HAP-1 (cell line): Measurements from ENCODE around the gene PELI3.

Experiments
- DNase-seq, 2 experiments: peaks; one replicate each; pipeline ENCODE4 v3.0.0-alpha.2; 2016 to 2020; ENCODE audit warnings: low spot score in 2 of 2
- H3K27me3 ChIP-seq: fragments of 250-450 bp; sonication (Bioruptor Pico); 2 replicates; pipeline ENCODE4 v1.5.1; 2020; ENCODE audit warnings: low read depth, mild to moderate bottlenecking, moderate library complexity
- H3K36me3 ChIP-seq: fragments of 250-450 bp; sonication (Bioruptor Pico); replicated peaks from 2 replicates; pipeline ENCODE4 v1.5.1; 2020; ENCODE audit warnings: mild to moderate bottlenecking
- H3K4me1 ChIP-seq: fragments of 250-450 bp; sonication (Bioruptor Pico); 2 replicates; pipeline ENCODE4 v1.5.1; 2020; ENCODE audit warnings: mild to moderate bottlenecking
- H3K4me3 ChIP-seq: fragments of 250-450 bp; sonication (Bioruptor Pico); 2 replicates; pipeline ENCODE4 v1.5.1; 2020; ENCODE audit warnings: mild to moderate bottlenecking, moderate library complexity
- H3K9me3 ChIP-seq: fragments of 250-450 bp; sonication (Bioruptor Pico); 2 replicates; pipeline ENCODE4 v1.5.1; 2020; ENCODE audit warnings: mild to moderate bottlenecking, moderate library complexity
- in situ Hi-C: fragments of 300-500 bp; cut with MboI; formaldehyde crosslinking; loops from 3 replicates; pipeline ENCODE4 v1.14.3; 2020; ENCODE audit warnings: low sequenced_read_pairs, inconsistent platforms, mixed read lengths

The PELI3 gene

DNA sequence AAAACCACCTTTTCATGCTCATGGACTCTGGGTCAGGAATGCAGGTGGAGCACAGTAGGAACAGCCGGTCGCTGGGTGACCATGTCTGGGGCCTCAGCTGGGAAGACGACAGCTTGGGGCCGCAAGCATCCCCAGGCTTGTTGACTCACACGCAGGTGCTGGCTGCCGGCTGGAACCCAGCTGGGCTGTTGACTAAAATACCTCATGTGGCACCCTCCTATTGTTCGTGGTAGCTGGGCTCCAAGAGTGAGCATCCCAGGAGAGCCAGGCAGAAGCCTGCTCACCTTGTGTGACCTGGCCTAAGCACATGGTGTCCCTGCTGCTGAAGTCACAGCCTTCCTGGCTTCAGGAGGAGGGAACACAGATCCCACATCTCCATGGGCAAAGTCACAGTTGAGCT lies 22.9 kb downstream of the PELI3 start:
- no peak overlapping the region for H3K4me3 ChIP-seq
- no peaks in the 10 kb centered on the region for H3K4me1 ChIP-seq
- H3K27me3 ChIP-seq, result no peaks in the 10 kb centered on the region
- no peak for DNase-seq
- in situ Hi-C loops, result no loop called here
- H3K9me3 ChIP-seq, result no peaks in the 10 kb centered on the region
- H3K36me3 ChIP-seq, result peaks cover 6% of the 10 kb centered on the region

- in situ Hi-C loops, result no loop called here
- Histone ChIP-seq H3K4me3 (no peak overlapping the region), H3K4me1 (no peaks in the 10 kb centered on the region), H3K27me3 (no peaks in the 10 kb centered on the region), H3K36me3 (peaks cover 9% of the 10 kb centered on the region), H3K9me3 (no peaks in the 10 kb centered on the region)
- DNase-seq, result peak in 1 of 2 experiments; percentile 41
Observed at GRCh38 chr11:66491315-66491935, 24.7 kb downstream of the PELI3 start.

DNA sequence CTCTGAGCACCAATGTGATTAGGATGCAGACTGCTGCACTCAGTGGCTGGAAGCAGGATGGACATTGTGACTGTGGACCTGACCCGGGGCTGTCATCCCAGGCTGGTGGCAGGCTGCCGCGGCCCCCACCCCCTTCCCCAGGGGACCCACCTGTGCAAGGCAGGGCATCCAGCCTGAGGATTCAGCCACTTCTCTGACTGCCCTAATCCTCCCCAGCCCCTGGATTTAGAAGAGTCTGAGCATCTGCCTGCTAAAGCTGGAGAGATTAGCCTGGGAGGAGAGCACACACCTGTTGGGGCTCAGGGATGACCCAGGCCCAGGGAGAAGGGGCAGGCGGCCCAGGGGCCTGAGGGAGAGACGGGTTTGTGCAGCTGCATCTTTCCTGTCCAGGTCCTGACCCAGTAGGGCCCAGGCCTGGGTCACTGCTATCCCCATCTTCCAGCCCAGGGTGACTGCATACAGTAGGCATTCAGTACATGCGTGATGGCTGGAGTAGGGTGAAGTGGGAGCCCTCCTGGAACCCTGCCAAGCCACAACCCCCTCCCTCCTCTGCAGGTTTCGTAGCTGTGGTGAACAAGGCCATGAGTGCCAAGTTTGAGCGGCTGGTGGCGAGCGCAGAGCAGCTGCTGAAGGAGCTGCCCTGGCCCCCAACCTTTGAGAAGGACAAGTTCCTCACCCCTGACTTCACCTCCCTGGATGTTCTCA lies 25.6 kb downstream of the PELI3 start:
- DNase-seq, result no peak
- in situ Hi-C loops, result no loop called here
- no peaks in the 10 kb centered on the region for H3K27me3 ChIP-seq
- no peak overlapping the region for H3K4me3 ChIP-seq
- H3K9me3 ChIP-seq, result no peaks in the 10 kb centered on the region
- no peaks in the 10 kb centered on the region for H3K4me1 ChIP-seq
- H3K36me3 ChIP-seq, result peaks cover 9% of the 10 kb centered on the region; the same call in 1 of the 2 replicates

DNA sequence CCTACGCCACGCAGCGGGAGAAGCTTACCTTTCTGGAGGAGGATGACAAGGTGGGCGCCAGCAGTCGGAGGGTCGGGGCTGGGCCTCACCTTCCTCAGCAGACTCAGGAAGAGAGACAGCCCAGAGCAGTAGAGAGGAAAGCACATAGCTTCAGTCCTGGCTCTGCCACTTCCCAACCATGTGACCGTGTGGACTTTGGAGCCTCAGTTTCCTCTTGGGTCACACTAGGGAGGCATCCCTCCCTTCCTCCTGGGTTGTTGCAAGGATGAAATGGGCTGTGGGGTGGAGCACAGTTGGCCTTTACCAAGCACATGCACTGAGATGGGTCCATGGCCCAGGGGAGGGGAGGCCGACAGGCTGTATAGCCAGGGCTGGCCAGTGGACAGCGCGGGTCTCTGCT lies 26.4 kb downstream of the PELI3 start:
- no peak overlapping the region for H3K4me3 ChIP-seq
- H3K9me3 ChIP-seq, result no peaks in the 10 kb centered on the region
- no peak for DNase-seq
- no peaks in the 10 kb centered on the region for H3K4me1 ChIP-seq
- peaks cover 9% of the 10 kb centered on the region; the same call in 1 of the 2 replicates for H3K36me3 ChIP-seq
- in situ Hi-C loops, result no loop called here
- no peaks in the 10 kb centered on the region for H3K27me3 ChIP-seq

DNA sequence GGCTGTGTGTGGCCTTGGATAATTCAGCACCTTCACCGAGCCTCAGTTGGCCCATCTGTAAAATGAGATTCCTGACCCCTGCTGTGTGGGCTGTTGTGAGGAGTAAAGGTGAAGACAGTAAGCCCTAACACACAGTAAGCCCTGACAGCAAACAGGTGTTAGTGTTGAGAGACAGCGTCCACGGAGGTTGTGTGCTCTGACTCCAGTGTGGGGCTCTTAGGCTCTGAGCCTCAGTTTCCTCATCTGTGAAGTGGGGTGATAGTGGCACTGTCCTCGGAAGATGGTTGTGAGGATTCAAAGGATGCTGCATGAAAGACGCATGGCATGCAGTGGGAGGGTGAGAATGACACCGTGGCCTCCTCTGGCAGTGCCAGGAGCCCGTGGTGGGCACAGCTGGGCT lies 27.8 kb downstream of the PELI3 start:
- Histone ChIP-seq H3K9me3 (no peaks in the 10 kb centered on the region), H3K4me1 (no peaks in the 10 kb centered on the region), H3K4me3 (no peak overlapping the region), H3K36me3 (peaks cover 14% of the 10 kb centered on the region; the same call in 1 of the 2 replicates), H3K27me3 (no peaks in the 10 kb centered on the region)
- in situ Hi-C loops, result no loop called here
- DNase-seq, result no peak

- DNase-seq, result no peak
- in situ Hi-C loops, result no loop called here
- peaks cover 14% of the 10 kb centered on the region; the same call in 1 of the 2 replicates for H3K36me3 ChIP-seq
Observed at GRCh38 chr11:66494935-66495334, 28.2 kb downstream of the PELI3 start.

GRCh38 chr11:66495401-66495854 lies 28.7 kb downstream of the PELI3 start:
- H3K9me3 ChIP-seq, result no peaks in the 10 kb centered on the region
- H3K36me3 ChIP-seq, result peaks cover 14% of the 10 kb centered on the region; the same call in 1 of the 2 replicates
- in situ Hi-C loops, result no loop called here
- no peaks in the 10 kb centered on the region for H3K4me1 ChIP-seq
- no peak overlapping the region for H3K4me3 ChIP-seq
- H3K27me3 ChIP-seq, result no peaks in the 10 kb centered on the region
- DNase-seq, result no peak

More at GRCh38 chr11:66494935-66495334, 28.2 kb downstream of the PELI3 start:
- Histone ChIP-seq H3K4me3 (no peak overlapping the region), H3K9me3 (no peaks in the 10 kb centered on the region), H3K4me1 (no peaks in the 10 kb centered on the region), H3K27me3 (no peaks in the 10 kb centered on the region)

DNA sequence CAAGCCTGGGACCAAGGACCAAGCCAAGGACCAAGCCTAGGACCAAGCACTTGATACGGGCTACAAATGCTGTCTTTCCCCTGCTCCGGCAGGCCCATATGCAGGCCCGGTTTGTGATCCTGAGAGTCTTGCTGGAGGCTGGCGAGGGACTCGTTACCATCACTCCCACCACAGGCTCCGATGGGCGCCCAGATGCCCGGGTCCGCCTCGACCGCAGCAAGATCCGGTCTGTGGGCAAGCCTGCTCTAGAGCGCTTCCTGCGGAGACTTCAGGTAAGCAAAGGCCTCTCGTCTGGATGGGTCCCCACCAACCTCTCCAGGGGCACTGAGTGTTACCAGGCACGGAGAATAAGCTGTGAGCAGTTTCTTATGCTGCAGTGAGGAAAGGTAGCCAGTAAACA lies 30.5 kb downstream of the PELI3 start:
- H3K36me3 ChIP-seq, result peaks cover 14% of the 10 kb centered on the region; the same call in 1 of the 2 replicates
- H3K4me3 ChIP-seq, result no peak overlapping the region
- no peaks in the 10 kb centered on the region for H3K9me3 ChIP-seq
- no peaks in the 10 kb centered on the region for H3K4me1 ChIP-seq
- in situ Hi-C loops, result no loop called here
- no peaks in the 10 kb centered on the region for H3K27me3 ChIP-seq
- no peak for DNase-seq

DNA sequence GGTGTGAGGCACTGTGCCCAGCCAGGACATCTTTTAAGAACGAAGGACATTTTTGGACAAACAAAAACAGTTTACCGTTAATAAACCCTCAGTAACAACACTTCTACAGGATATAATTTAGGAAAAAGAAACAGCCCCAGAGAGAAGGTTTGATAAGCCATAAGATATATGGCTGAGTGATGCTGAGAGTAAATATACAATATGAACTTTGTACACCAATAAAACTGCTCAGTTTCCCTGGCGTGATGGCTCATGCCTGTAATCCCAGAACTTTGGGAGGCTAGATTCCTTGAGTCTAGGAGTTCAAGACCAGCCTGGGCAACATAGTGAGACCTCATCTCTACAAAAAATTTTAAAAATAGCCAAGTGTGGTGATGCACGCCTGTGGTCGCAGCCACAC lies 31.8 kb downstream of the PELI3 start:
- H3K27me3 ChIP-seq, result no peaks in the 10 kb centered on the region
- H3K9me3 ChIP-seq, result no peaks in the 10 kb centered on the region
- no peaks in the 10 kb centered on the region for H3K4me1 ChIP-seq
- H3K4me3 ChIP-seq, result no peak overlapping the region
- H3K36me3 ChIP-seq, result peaks cover 8% of the 10 kb centered on the region; the same call in 1 of the 2 replicates
- in situ Hi-C loops, result no loop called here
- no peak for DNase-seq

GRCh38 chr11:66505276-66505816 lies 38.6 kb downstream of the PELI3 start:
- H3K36me3 ChIP-seq, result peaks cover 4% of the 10 kb centered on the region; the same call in 1 of the 2 replicates
- no peaks in the 10 kb centered on the region for H3K27me3 ChIP-seq
- H3K4me3 ChIP-seq, result no peak overlapping the region
- in situ Hi-C loops, result no loop called here
- no peaks in the 10 kb centered on the region for H3K9me3 ChIP-seq
- DNase-seq, result no peak
- H3K4me1 ChIP-seq, result no peaks in the 10 kb centered on the region

DNA sequence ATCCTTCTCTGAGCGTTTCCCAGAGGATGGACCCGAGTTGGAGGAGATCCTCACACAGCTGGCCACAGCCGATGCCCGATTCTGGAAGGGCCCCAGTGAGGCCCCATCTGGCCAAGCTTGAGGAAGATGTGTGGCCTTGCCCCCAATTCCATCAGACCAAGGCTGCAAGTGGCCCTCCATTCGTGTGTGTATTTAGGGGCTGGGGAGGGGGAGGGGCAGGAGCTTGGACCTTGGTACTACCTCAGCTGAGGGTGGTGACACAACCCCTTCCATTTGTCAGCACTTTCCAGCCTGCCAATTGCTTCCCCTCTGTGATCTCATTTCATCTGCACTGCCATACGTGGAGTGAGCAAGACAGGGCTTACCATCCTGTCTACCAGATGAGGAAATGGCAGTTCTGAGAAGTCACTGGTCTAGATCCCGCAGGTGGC lies 42.4 kb downstream of the PELI3 start:
- H3K36me3 ChIP-seq, result peaks cover 4% of the 10 kb centered on the region; the same call in 1 of the 2 replicates
- DNase-seq, result no peak
- no peak overlapping the region for H3K4me3 ChIP-seq
- no peaks in the 10 kb centered on the region for H3K9me3 ChIP-seq
- H3K4me1 ChIP-seq, result peaks cover 4% of the 10 kb centered on the region
- in situ Hi-C loops, result no loop called here
- no peaks in the 10 kb centered on the region for H3K27me3 ChIP-seq

GRCh38 chr11:66510271-66510989 lies 43.7 kb downstream of the PELI3 start, which contains the start of gene BBS1:
TSS of gene BBS1 (plus strand) at chr11:66510635. CDS start at chr11:66510660, 25 bp downstream.
- Histone ChIP-seq H3K9me3 (no peaks in the 10 kb centered on the region), H3K27me3 (no peaks in the 10 kb centered on the region), H3K36me3 (peaks cover 4% of the 10 kb centered on the region; the same call in 1 of the 2 replicates), H3K4me3 (peak within 1 kb of the TSS; percentile 63), H3K4me1 (peaks cover 4% of the 10 kb centered on the region)
- in situ Hi-C loops, result no loop called here
- peak; percentile 63 to 94 for DNase-seq

DNA sequence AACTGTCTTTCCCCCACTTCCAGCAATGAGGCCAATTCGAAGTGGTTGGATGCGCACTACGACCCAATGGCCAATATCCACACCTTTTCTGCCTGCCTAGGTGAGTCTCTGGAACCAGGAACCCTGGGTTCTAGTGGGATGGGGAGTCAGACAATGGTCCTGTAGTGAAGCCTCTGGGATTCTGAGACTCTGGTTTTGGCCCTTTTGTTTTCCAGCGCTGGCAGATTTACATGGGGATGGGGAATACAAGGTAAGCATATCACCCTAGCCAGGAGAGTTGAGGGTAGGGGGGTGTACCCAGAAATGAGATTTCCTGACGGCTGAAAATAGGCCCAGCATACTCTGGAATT lies 44.3 kb downstream of the PELI3 start:
- Histone ChIP-seq H3K9me3 (no peaks in the 10 kb centered on the region), H3K4me1 (peaks cover 4% of the 10 kb centered on the region), H3K27me3 (no peaks in the 10 kb centered on the region), H3K4me3 (peak overlapping the region; percentile 63), H3K36me3 (peaks cover 8% of the 10 kb centered on the region; the same call in 1 of the 2 replicates)
- no peak for DNase-seq
- in situ Hi-C loops, result no loop called here
